GM19438 (cell line): Measurements from ENCODE around the gene HOMER3.
"Not testable (repeated sequence)": the region's sequence is repeated elsewhere in the genome, so short reads cannot be mapped to it uniquely, and the experiment has no call there.

Experiments
- ATAC-seq: cut with Tn5 transposase; IDR thresholded peaks from one replicate; pipeline ENCODE4 v1.9.1; 2021; ENCODE audit warnings: low read depth; ENCODE audit not compliant: unreplicated experiment

The HOMER3 gene

GRCh38 chr19:18904334-18905057 lies 36.5 kb downstream of the HOMER3 start:
- no peak for ATAC-seq

GRCh38 chr19:18903156-18904037 lies 37.6 kb downstream of the HOMER3 start:
- ATAC-seq: no peak

DNA sequence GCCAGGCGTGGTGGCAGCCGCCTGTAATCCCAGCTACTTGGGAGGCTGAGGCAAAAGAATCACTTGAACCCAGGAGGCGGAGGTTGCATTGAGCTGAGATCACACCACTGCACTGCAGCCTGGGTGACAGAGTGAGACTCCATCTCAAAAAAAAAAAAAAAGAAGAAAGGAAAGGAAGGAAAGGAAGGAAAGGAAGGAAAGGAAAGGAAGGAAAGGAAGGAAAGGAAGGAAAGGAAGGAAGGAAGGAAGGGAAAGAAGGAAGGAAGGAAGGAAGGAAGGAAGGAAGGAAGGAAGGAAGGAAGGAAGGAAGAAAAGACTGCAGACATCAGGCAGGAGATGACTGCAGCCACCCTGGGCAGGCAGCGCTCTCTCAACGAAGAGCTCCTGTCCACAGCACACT lies 38.5 kb downstream of the HOMER3 start:
- not testable (repeated sequence) for ATAC-seq

- ATAC-seq: no peak
Measured at GRCh38 chr19:18901491-18901890, 39.5 kb downstream of the HOMER3 start.

DNA sequence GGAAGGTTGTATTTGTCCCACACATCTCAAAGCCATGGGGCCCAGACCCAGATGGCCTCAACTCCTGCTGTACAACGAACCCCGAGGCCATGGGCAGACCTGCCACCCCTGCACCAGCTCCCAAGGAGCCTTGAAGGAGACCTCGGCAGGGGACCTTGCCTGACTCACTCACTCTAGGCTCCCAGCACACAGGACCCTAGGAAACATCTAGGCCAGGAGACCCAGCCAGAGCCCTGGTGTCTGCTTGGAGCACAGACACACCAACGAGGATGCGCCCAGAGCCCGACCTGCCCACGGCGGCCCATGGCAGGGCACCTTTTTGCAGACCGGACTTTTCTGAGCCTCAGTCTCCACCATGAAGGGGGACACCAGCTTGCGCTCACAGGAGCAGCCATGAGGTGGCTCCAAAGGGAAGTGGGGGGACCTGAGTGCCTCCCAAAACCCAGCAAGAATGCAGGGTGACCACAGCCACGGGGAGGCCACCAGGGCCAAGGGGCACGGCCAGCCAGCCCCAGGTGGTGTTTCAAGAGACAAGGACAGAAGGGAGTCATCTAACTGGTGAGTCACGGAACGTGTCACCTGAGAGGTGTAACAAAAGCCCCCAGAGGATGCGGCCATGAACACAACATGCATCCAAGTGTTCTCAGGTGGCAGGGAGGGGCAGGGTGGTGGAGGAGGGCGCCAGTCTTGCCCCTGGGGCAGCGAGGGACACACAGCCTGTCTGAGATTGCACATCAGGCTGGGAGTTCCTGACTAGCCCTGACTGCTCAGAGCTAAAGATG lies 40.1 kb downstream of the HOMER3 start:
- no peak for ATAC-seq

GRCh38 chr19:18899624-18900560 lies 41.1 kb downstream of the HOMER3 start:
- ATAC-seq: no peak

- ATAC-seq: no peak
Measured at GRCh38 chr19:18898607-18899408, 42.2 kb downstream of the HOMER3 start.

- ATAC-seq: no peak
Measured at GRCh38 chr19:18898081-18898606, 42.9 kb downstream of the HOMER3 start.

GRCh38 chr19:18897094-18898029 lies 43.7 kb downstream of the HOMER3 start:
- ATAC-seq: no peak

- no peak for ATAC-seq
Measured at GRCh38 chr19:18896421-18896841, 44.6 kb downstream of the HOMER3 start.

GRCh38 chr19:18895824-18896341 lies 45.1 kb downstream of the HOMER3 start, which contains the start of gene CERS1:
CERS1 (minus strand) TSS chr19:18896158; CDS start chr19:18896072, 86 bp downstream.
- ATAC-seq: no peak

- no peak for ATAC-seq
Measured at GRCh38 chr19:18895038-18895823, 45.8 kb downstream of the HOMER3 start.

- no peak for ATAC-seq
Measured at GRCh38 chr19:18894254-18895037, 46.6 kb downstream of the HOMER3 start.

GRCh38 chr19:18893587-18894253 lies 47.3 kb downstream of the HOMER3 start:
- no peak for ATAC-seq
